RPMI8226 (cell line): ENCODE results near the gene PRKD1.

Source experiments
- DNase-seq: peaks from one replicate; pipeline ENCODE4 v3.0.0-alpha.2; 2015

The PRKD1 gene

GRCh38 chr14:29836395-29836794 is 91.3 kb downstream of the PRKD1 start:
- no peak for DNase-seq

GRCh38 chr14:29832042-29832441 is 95.6 kb downstream of the PRKD1 start:
- DNase-seq = no peak

GRCh38 chr14:29829851-29830250 is 97.8 kb downstream of the PRKD1 start:
- no peak for DNase-seq

GRCh38 chr14:29823816-29824215 is 103.8 kb downstream of the PRKD1 start:
- DNase-seq = no peak

GRCh38 chr14:29822430-29822709 is 105.3 kb downstream of the PRKD1 start:
- DNase-seq = no peak

GRCh38 chr14:29821661-29822429 is 105.8 kb downstream of the PRKD1 start:
- DNase-seq = no peak

GRCh38 chr14:29821242-29821641 is 106.4 kb downstream of the PRKD1 start:
- DNase-seq = no peak

- DNase-seq = no peak
Measured at GRCh38 chr14:29820785-29821184, 106.9 kb downstream of the PRKD1 start.

GRCh38 chr14:29817767-29818405 is 109.8 kb downstream of the PRKD1 start:
- peak; percentile 36 for DNase-seq

GRCh38 chr14:29815016-29815674 is 112.5 kb downstream of the PRKD1 start:
- DNase-seq = no peak

GRCh38 chr14:29814156-29815015 is 113.3 kb downstream of the PRKD1 start:
- peak; percentile 86 for DNase-seq

GRCh38 chr14:29810682-29811081 is 117.0 kb downstream of the PRKD1 start:
- peak; percentile 90 for DNase-seq

GRCh38 chr14:29810064-29810463 is 117.6 kb downstream of the PRKD1 start:
- DNase-seq = peak; percentile 27

- DNase-seq = no peak
Measured at GRCh38 chr14:29806124-29806517, 121.5 kb downstream of the PRKD1 start.

GRCh38 chr14:29805415-29806123 is 122.1 kb downstream of the PRKD1 start:
- DNase-seq = peak; percentile 82

- DNase-seq = peak; percentile 41
Measured at GRCh38 chr14:29804481-29805266, 123.0 kb downstream of the PRKD1 start.

GRCh38 chr14:29803045-29803444 is 124.6 kb downstream of the PRKD1 start:
- DNase-seq = no peak

- no peak for DNase-seq
Measured at GRCh38 chr14:29802211-29802610, 125.4 kb downstream of the PRKD1 start.

GRCh38 chr14:29800961-29801360 is 126.7 kb downstream of the PRKD1 start:
- DNase-seq = no peak

- peak; percentile 47 for DNase-seq
Measured at GRCh38 chr14:29799464-29800095, 128.1 kb downstream of the PRKD1 start.

- DNase-seq = no peak
Measured at GRCh38 chr14:29798811-29799210, 128.8 kb downstream of the PRKD1 start.
